ENCODE measurements around the gene PDE10A.

PDE10A gene

DNA sequence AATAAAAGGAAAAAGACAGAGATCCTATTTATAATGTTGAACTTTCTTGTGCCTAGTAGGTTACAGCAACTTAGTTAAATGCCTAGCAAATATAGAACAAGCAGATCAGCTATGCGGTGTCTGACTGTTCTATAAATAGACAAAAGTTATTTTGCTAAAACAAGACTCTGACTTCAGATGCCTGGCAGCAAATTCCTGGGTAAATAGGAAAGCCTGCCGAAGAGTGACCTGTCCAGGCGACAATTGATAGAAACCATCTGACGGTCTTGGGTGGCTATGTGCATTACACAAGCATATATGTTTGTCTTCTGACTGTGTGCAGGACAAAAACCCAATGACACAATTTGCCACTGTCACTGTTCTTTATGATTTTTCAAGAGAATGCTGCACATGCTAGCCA, 38.0 kb upstream of the PDE10A start:
- Histone ChIP-seq H3K27ac (no peak overlapping the region), H3K4me3 (no peak overlapping the region), H3K9ac (ENCODE audit: insufficient read length) (no peak overlapping the region), H3K9me3 (ENCODE audit: low read depth, low read length) (no peaks in the 10 kb centered on the region), H3K36me3 (ENCODE audit: insufficient read depth, low read length) (no peaks in the 10 kb centered on the region)
- no peak for DNase-seq (ENCODE audit: low read depth, low spot score)
- no peak for TF ChIP-seq FOXP2 (optimal IDR thresholded peaks at IDR 0.05; ENCODE audit: control extremely low read depth, extremely low read length, insufficient read depth)
- no peak for TF ChIP-seq POLR2AphosphoS5 (IDR thresholded peaks at IDR 0.05; ENCODE audit: borderline replicate concordance, low read depth, low read length)
- no peak for TF ChIP-seq EZH2 (IDR thresholded peaks at IDR 0.05)

DNA sequence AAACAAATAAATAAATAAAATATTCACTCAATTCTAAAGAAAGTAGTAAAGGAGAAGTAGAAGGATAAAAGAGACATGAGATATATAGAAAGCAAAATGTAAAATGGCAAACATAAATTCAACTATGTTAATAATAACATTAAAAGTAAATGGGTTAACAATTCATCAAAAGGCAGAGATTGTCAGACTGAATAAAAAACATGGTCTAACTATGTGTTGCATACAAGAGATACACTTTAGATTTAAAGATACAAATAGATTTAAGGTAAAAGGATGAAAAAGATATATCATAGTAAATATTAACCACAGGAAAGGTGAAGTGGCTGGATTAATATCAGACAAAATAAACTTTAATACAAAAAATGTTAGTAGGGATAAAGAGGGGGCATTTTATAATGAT, 35.8 kb upstream of the PDE10A start:
- no peak overlapping the region for H3K27ac ChIP-seq
- no peak for DNase-seq (ENCODE audit: low read depth, low spot score)
- no peak for TF ChIP-seq POLR2AphosphoS5 (IDR thresholded peaks at IDR 0.05; ENCODE audit: borderline replicate concordance, low read depth, low read length)
- no peak for TF ChIP-seq FOXP2 (optimal IDR thresholded peaks at IDR 0.05; ENCODE audit: control extremely low read depth, extremely low read length, insufficient read depth)
- no peak for TF ChIP-seq EZH2 (IDR thresholded peaks at IDR 0.05)

DNA sequence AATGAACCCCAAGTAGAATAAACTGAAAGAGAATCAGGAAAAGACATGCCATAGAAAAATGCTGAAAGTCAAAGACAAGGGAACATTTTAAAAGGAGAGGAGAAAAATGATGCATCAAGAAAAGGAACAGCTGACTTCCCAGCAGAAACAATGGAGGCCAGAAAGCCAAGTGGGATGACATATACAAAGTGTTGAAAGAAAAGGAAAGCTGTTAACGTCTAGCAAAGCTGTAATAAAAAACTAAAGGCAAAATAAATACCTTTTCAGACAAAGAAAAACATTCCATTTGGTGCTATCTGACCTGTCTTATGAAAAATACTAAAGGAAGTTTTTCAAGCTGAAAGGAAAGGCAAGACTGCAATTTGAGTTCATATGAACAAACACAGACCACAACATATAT, 34.1 kb upstream of the PDE10A start:
- Histone ChIP-seq H3K4me3 (no peak overlapping the region), H3K9me3 (ENCODE audit: low read depth, low read length) (no peaks in the 10 kb centered on the region), H3K36me3 (ENCODE audit: insufficient read depth, low read length) (no peaks in the 10 kb centered on the region), H3K9ac (ENCODE audit: insufficient read length) (no peak overlapping the region), H3K27ac (no peak overlapping the region)
- DNase-seq (ENCODE audit: low read depth, low spot score) = no peak
- TF ChIP-seq EZH2 (IDR thresholded peaks at IDR 0.05) = no peak
- TF ChIP-seq FOXP2 (optimal IDR thresholded peaks at IDR 0.05; ENCODE audit: control extremely low read depth, extremely low read length, insufficient read depth) = no peak
- no peak for TF ChIP-seq POLR2AphosphoS5 (IDR thresholded peaks at IDR 0.05; ENCODE audit: borderline replicate concordance, low read depth, low read length)

More for the DNA sequence above, 35.8 kb upstream of the PDE10A start:
- H3K9ac ChIP-seq (ENCODE audit: insufficient read length) = no peak overlapping the region
- no peaks in the 10 kb centered on the region for H3K9me3 ChIP-seq (ENCODE audit: low read depth, low read length)
- H3K36me3 ChIP-seq (ENCODE audit: insufficient read depth, low read length) = no peaks in the 10 kb centered on the region
- no peak overlapping the region for H3K4me3 ChIP-seq

DNA sequence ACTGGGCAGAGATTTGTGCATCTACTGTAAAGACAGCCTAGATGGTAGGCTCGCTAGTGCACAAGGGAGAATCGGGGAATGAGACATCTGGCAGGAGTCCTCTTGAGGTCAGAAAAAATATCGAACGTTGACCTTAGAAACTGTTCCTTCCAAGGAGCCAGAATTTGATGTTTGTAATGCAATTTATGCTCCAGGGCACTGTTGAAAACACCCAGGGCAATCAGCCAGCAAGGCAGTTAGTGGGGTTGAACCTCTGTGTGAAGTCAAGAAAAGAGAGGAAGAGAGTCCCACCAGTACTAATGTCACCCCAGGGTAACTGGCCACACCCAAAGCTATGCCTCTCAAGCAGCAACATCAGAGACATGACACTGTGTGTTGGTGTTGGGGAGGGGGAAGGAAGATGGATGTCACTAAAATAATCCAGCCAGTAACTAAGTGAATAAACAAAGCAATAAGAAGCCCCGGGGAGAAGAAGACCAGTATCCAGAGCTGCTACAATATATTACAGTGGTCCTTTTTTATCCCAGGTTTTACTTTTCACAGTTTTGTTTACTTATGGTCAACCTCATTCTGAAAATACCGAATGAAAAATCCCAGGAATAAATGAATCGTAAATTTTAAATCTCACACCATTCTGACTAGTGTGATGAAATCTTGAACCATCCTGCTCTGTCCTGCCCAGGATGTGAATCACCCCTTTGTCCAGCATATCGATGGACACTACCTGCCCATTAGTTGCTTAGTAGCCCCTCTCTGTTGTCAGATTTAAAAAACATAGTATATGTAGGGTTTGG, 32.9 kb upstream of the PDE10A start:
- Histone ChIP-seq H3K4me3 (no peak overlapping the region), H3K36me3 (ENCODE audit: insufficient read depth, low read length) (no peaks in the 10 kb centered on the region), H3K9me3 (ENCODE audit: low read depth, low read length) (no peaks in the 10 kb centered on the region), H3K9ac (ENCODE audit: insufficient read length) (no peak overlapping the region), H3K27ac (no peak overlapping the region)
- DNase-seq (ENCODE audit: low read depth, low spot score) = no peak
- TF ChIP-seq POLR2AphosphoS5 (IDR thresholded peaks at IDR 0.05; ENCODE audit: borderline replicate concordance, low read depth, low read length) = no peak
- no peak for TF ChIP-seq EZH2 (IDR thresholded peaks at IDR 0.05)
- no peak for TF ChIP-seq FOXP2 (optimal IDR thresholded peaks at IDR 0.05; ENCODE audit: control extremely low read depth, extremely low read length, insufficient read depth)

DNA sequence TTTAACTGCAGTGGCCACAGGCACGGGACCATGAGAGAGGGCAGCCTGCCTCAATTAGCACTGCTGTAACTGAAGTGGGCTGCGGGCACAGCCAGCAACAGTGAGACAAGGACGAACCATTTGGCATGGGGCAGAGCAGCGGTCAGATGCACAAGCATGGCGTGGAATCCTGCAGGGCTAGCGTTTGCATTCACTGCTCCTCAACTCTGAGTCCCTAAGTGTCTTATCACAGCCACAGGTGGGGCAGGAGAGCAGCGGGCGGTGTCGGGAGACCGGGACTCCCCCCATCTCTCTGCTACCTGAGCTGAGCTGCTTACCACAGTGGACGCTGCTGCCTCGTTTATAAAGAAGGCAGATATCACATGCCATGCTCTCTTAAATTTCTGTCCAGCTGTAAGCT, 31.3 kb upstream of the PDE10A start:
- H3K27ac ChIP-seq = no peak overlapping the region

DNA sequence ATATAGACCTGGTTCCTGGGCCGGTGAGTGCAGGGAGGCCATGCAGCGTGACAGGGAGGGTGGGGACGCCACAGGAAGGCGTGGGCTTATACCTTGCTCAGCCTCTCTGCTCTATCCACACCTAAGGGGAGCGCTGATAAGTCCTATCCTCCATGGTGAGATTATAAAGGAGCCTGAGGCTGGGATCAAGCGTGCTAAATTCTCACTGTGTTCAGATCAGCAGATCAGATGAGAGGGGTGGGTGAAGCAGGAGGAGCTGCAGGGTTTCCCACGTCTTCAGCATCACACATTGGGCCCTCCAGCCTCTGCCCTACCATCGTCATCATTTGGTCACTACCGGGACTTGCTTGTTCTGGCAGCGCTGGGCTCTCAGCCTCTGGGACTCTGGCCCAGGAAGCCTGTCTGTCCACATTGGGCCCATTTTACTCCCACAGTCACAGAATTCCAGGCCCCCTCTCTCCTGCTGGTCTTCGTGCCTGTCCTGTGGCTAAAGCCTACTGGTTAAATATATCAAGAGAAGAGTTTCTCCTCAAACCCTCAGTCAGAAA, 29.1 kb upstream of the PDE10A start:
- no peak for DNase-seq (ENCODE audit: low read depth, low spot score)
- Histone ChIP-seq H3K27ac (no peak overlapping the region), H3K9ac (ENCODE audit: insufficient read length) (no peak overlapping the region), H3K9me3 (ENCODE audit: low read depth, low read length) (no peaks in the 10 kb centered on the region), H3K36me3 (ENCODE audit: insufficient read depth, low read length) (no peaks in the 10 kb centered on the region), H3K4me3 (no peak overlapping the region)
- TF ChIP-seq FOXP2 (optimal IDR thresholded peaks at IDR 0.05; ENCODE audit: control extremely low read depth, extremely low read length, insufficient read depth) = no peak
- no peak for TF ChIP-seq POLR2AphosphoS5 (IDR thresholded peaks at IDR 0.05; ENCODE audit: borderline replicate concordance, low read depth, low read length)
- no peak for TF ChIP-seq EZH2 (IDR thresholded peaks at IDR 0.05)

More for the DNA sequence above, 31.3 kb upstream of the PDE10A start:
- no peak overlapping the region for H3K4me3 ChIP-seq
- no peak for DNase-seq (ENCODE audit: low read depth, low spot score)
- H3K9me3 ChIP-seq (ENCODE audit: low read depth, low read length) = no peaks in the 10 kb centered on the region
- H3K36me3 ChIP-seq (ENCODE audit: insufficient read depth, low read length) = no peaks in the 10 kb centered on the region
- no peak for TF ChIP-seq POLR2AphosphoS5 (IDR thresholded peaks at IDR 0.05; ENCODE audit: borderline replicate concordance, low read depth, low read length)
- no peak overlapping the region for H3K9ac ChIP-seq (ENCODE audit: insufficient read length)

DNA sequence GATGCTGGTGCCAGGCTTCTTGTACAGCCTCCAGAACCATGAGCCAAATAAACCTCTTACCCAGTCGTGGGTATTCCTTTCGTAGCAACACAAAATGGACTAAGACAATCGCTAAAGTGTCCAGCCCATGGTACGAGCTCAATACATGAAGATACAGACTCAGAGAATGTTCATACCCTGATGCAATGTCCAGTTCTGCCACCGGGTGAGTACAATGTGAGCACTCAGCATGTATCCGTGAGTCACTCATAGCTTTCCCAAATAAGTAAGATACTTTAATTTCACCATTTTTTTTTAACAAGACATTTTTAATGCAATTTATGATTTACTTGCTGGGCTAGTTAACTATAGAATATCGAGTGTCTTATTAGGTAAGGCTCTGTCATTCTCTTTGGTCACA, 26.7 kb upstream of the PDE10A start:
- TF ChIP-seq EZH2 (IDR thresholded peaks at IDR 0.05) (no peak), POLR2AphosphoS5 (IDR thresholded peaks at IDR 0.05; ENCODE audit: borderline replicate concordance, low read depth, low read length) (no peak), FOXP2 (optimal IDR thresholded peaks at IDR 0.05; ENCODE audit: control extremely low read depth, extremely low read length, insufficient read depth) (no peak)
- no peak for DNase-seq (ENCODE audit: low read depth, low spot score)
- Histone ChIP-seq H3K9me3 (ENCODE audit: low read depth, low read length) (no peaks in the 10 kb centered on the region), H3K9ac (ENCODE audit: insufficient read length) (no peak overlapping the region), H3K4me3 (no peak overlapping the region), H3K27ac (no peak overlapping the region), H3K36me3 (ENCODE audit: insufficient read depth, low read length) (no peaks in the 10 kb centered on the region)

DNA sequence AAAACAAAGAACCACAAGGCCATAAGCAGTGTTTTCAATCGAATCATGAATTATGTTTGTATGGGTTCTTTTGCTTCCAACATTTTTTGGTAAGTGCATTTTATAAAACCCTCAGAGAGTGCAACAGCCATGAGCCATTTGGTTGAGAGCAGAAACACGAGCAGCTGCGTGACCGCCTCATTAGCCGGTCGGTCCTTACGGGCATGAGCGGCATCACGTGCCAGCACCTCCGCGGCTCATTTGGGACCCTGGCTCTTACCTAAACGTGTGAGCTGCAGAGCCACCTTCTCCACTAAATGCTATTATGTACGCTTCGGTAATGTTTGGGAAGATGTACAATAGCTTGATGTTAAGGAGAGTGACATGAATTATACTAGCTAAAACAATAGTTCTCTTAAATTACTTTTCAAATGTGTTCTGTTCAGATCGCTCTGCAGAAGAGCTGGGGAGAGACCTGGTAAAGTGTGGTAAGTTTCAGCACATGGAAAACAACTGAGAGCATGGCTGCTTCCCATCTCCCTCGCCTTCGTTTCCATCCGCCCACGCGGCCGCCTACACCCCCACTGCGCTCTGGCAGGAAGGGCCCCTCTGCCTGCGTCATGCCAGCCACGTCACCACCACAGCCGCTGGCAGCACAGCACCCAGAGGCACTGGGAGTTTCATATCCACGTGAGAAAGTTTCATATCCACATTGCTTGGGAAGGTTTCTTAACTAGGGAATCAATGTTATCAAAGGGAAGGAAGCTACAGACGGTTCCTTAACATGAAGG, 23.7 kb upstream of the PDE10A start:
- DNase-seq (ENCODE audit: low read depth, low spot score) = no peak
- Histone ChIP-seq H3K36me3 (ENCODE audit: insufficient read depth, low read length) (no peaks in the 10 kb centered on the region), H3K9me3 (ENCODE audit: low read depth, low read length) (no peaks in the 10 kb centered on the region), H3K9ac (ENCODE audit: insufficient read length) (no peak overlapping the region), H3K27ac (no peak overlapping the region), H3K4me3 (no peak overlapping the region)
- TF ChIP-seq EZH2 (IDR thresholded peaks at IDR 0.05) (no peak), POLR2AphosphoS5 (IDR thresholded peaks at IDR 0.05; ENCODE audit: borderline replicate concordance, low read depth, low read length) (no peak), FOXP2 (optimal IDR thresholded peaks at IDR 0.05; ENCODE audit: control extremely low read depth, extremely low read length, insufficient read depth) (no peak)

Data from SK-N-MC (cell line).